ENCODE data around the gene PRMT1. TPM values are rescaled to one million over a fixed set of nuclear protein-coding genes. Genes with fewer than 3 reads are reported as not detected.

The PRMT1 gene
- total RNA-seq, 1 experiment from 2014 or later = 527 TPM

DNA sequence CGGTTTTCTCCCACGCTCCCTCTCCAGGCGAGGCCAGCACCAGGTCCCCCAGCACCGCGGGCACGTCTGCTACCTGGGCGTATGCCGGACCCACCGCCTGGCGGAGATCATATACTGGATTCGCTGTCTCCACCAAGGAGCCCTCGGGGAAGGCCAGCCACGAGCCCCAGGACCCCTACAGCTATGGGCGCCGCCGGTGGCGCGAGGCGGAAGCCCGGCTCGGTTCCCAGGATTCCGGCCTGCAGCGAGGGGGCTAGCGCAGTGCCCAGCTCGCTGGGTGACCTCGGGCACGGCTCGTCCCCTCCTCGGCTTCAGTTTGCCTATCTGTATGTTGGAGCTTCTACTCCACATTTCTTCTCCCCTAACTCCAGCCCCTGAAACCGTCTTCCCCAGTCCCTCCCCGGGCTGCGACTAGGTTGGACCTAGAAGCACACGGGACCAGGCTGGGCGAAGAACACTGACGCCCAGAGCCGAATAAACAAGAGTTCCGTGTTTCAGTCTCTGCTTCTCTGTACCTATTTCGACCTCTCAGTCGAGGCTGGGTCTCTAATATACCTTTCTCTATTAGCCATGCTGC lies 13.1 kb downstream of the PRMT1 start:
- TF ChIP-seq CREB1 (CRISPR knock-in tag; IDR thresholded peaks at IDR 0.05) = no peak
- TF ChIP-seq RELA (CRISPR knock-in tag; IDR thresholded peaks at IDR 0.05; ENCODE audit: borderline replicate concordance) = peak; percentile 7; the same call in 1 of the 2 replicates
- TF ChIP-seq KAT7 (CRISPR knock-in tag; IDR thresholded peaks at IDR 0.05; ENCODE audit: borderline replicate concordance) = 0 out of 2 replicates have a peak, but pooled peaks have one; percentile 61
- TF ChIP-seq, protein P1, sequence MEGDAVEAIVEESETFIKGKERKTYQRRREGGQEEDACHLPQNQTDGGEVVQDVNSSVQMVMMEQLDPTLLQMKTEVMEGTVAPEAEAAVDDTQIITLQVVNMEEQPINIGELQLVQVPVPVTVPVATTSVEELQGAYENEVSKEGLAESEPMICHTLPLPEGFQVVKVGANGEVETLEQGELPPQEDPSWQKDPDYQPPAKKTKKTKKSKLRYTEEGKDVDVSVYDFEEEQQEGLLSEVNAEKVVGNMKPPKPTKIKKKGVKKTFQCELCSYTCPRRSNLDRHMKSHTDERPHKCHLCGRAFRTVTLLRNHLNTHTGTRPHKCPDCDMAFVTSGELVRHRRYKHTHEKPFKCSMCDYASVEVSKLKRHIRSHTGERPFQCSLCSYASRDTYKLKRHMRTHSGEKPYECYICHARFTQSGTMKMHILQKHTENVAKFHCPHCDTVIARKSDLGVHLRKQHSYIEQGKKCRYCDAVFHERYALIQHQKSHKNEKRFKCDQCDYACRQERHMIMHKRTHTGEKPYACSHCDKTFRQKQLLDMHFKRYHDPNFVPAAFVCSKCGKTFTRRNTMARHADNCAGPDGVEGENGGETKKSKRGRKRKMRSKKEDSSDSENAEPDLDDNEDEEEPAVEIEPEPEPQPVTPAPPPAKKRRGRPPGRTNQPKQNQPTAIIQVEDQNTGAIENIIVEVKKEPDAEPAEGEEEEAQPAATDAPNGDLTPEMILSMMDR (IDR thresholded peaks at IDR 0.05) = peak; percentile 6; the same call in 1 of the 2 replicates
- TF ChIP-seq TP53 (CRISPR knock-in tag; IDR thresholded peaks at IDR 0.05) = peak; percentile 37; the same call in 1 of the 2 replicates
- H3K9me3 Mint-ChIP-seq = peaks cover 3% of the 10 kb centered on the region
- H3K36me3 Mint-ChIP-seq = peaks cover 37% of the 10 kb centered on the region
- DNase-seq (ENCODE audit: low spot score) (no peak), ATAC-seq (peak; percentile 0)
- H3K4me3 Mint-ChIP-seq = peak overlapping the region; percentile 93
- no peaks in the 10 kb centered on the region for H3K27me3 Mint-ChIP-seq (ENCODE audit: low read depth)
- H3K4me1 Mint-ChIP-seq = peaks cover 43% of the 10 kb centered on the region
- peak overlapping the region; percentile 96 for H3K27ac Mint-ChIP-seq
- ChIA-PET POLR2A (interaction anchor here (0.6 to 5.9 kb wide), 10 partner anchors 9 to 77 kb away, joined by 3 to 38 read pairs (median 4); partner anchors contain the start of genes AP2A1, PRMT1 and RRAS), CTCF (interaction anchor here (1.0 to 3.8 kb wide), 12 partner anchors 9 to 123 kb away, joined by 3 to 19 read pairs (median 6); partner anchors contain the start of genes AP2A1, FUZ, PRMT1 and SCAF1)

DNA sequence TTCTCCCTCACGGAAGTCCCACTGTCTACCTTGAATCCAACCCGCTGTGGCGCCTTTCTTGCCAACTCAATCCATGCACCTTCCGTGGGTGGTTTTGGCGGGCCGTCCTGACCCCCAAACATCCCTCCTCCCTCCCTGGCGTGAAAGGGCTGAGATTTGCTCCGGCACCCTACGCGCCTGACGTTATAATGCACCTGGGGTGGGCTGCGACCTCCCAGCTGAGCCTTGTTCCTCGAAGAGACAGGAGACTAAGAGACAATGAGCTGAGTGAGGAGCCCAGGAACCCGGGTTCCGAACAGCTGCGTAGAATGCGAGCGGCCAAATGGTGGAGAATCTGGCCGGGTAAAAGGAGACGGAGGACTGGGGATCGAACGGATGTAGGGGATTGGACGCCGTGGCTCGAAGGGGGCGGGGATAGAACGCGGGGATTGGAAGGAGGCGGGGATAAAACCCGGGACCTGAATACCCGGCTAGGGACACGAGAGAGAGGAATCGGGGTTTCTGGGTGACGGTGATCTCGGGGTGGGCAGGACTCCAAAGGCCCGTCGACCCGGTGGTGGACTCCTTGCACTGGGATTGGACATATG lies 13.7 kb downstream of the PRMT1 start, which contains the start of gene CPT1C:
Gene CPT1C (plus strand): TSS at position 461 of the 587 bp plus-strand sequence. CDS start 1,137 bp downstream, outside the sequence.
- Mint-ChIP-seq H3K4me3 (peak within 1 kb of the TSS; percentile 93), H3K9me3 (peaks cover 3% of the 10 kb centered on the region), H3K4me1 (peaks cover 37% of the 10 kb centered on the region), H3K27me3 (ENCODE audit: low read depth) (no peaks in the 10 kb centered on the region), H3K27ac (peak within 1 kb of the TSS; percentile 96), H3K36me3 (peaks cover 31% of the 10 kb centered on the region)
- CTCF ChIA-PET = interaction anchor here (1.0 to 3.8 kb wide), 12 partner anchors 10 to 115 kb away, joined by 3 to 19 read pairs (median 6); partner anchors contain the start of genes AP2A1, RRAS and SCAF1
- peak; percentile 72 for ATAC-seq
- peak; percentile 93 for DNase-seq (ENCODE audit: low spot score)
- POLR2A ChIA-PET = interaction anchor here (0.6 to 5.9 kb wide), 9 partner anchors 10 to 107 kb away, joined by 3 to 38 read pairs (median 6); partner anchors contain the start of genes PRMT1 and RRAS
- TF ChIP-seq HMGXB4 (CRISPR knock-in tag; IDR thresholded peaks at IDR 0.05) = no peak
- no peak for TF ChIP-seq ZNF425 (CRISPR knock-in tag; conservative IDR thresholded peaks at IDR 0.05)
- no peak for TF ChIP-seq HMGA2 (CRISPR knock-in tag; IDR thresholded peaks at IDR 0.05)
- no peak for TF ChIP-seq KAT7 (CRISPR knock-in tag; IDR thresholded peaks at IDR 0.05; ENCODE audit: borderline replicate concordance)
- no peak for TF ChIP-seq ATF1 (CRISPR knock-in tag; IDR thresholded peaks at IDR 0.05)
- no peak for TF ChIP-seq ZNF138 (CRISPR knock-in tag; conservative IDR thresholded peaks at IDR 0.05)
- TF ChIP-seq, protein P2, sequence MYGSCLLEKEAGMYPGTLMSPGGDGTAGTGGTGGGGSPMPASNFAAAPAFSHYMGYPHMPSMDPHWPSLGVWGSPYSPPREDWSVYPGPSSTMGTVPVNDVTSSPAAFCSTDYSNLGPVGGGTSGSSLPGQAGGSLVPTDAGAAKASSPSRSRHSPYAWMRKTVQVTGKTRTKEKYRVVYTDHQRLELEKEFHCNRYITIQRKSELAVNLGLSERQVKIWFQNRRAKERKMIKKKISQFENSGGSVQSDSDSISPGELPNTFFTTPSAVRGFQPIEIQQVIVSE (CRISPR knock-in tag; IDR thresholded peaks at IDR 0.05; ENCODE audit: borderline replicate concordance) = no peak
- no peak for TF ChIP-seq TP53 (CRISPR knock-in tag; IDR thresholded peaks at IDR 0.05)
- TF ChIP-seq, protein P3, sequence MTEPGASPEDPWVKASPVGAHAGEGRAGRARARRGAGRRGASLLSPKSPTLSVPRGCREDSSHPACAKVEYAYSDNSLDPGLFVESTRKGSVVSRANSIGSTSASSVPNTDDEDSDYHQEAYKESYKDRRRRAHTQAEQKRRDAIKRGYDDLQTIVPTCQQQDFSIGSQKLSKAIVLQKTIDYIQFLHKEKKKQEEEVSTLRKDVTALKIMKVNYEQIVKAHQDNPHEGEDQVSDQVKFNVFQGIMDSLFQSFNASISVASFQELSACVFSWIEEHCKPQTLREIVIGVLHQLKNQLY (CRISPR knock-in tag; IDR thresholded peaks at IDR 0.05) = no peak
- no peak for TF ChIP-seq ZNF219 (CRISPR knock-in tag; IDR thresholded peaks at IDR 0.05; ENCODE audit: borderline replicate concordance)
- no peak for TF ChIP-seq SOX15 (CRISPR knock-in tag; IDR thresholded peaks at IDR 0.05)
- 0 out of 2 replicates have a peak, but pooled peaks have one; percentile 50 for TF ChIP-seq JUN (CRISPR knock-in tag; IDR thresholded peaks at IDR 0.05)
- TF ChIP-seq ZMAT4 (CRISPR knock-in tag; IDR thresholded peaks at IDR 0.05) = no peak; the same call in 1 of the 2 replicates
- TF ChIP-seq ZBTB21 (CRISPR knock-in tag; IDR thresholded peaks at IDR 0.05; ENCODE audit: borderline replicate concordance) = no peak
- peak; percentile 37; the same call in 1 of the 2 replicates for TF ChIP-seq ETV6 (CRISPR knock-in tag; IDR thresholded peaks at IDR 0.05)
- TF ChIP-seq ESRRA (CRISPR knock-in tag; IDR thresholded peaks at IDR 0.05; ENCODE audit: borderline replicate concordance) = no peak
- peak; percentile 77; the same call in 1 of the 2 replicates for TF ChIP-seq PRRX2 (CRISPR knock-in tag; IDR thresholded peaks at IDR 0.05)
- TF ChIP-seq, protein P4, sequence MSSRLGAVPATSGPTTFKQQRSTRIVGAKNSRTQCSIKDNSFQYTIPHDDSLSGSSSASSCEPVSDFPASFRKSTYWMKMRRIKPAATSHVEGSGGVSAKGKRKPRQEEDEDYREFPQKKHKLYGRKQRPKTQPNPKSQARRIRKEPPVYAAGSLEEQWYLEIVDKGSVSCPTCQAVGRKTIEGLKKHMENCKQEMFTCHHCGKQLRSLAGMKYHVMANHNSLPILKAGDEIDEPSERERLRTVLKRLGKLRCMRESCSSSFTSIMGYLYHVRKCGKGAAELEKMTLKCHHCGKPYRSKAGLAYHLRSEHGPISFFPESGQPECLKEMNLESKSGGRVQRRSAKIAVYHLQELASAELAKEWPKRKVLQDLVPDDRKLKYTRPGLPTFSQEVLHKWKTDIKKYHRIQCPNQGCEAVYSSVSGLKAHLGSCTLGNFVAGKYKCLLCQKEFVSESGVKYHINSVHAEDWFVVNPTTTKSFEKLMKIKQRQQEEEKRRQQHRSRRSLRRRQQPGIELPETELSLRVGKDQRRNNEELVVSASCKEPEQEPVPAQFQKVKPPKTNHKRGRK (CRISPR knock-in tag; IDR thresholded peaks at IDR 0.05; ENCODE audit: borderline replicate concordance) = no peak
- TF ChIP-seq FOXJ3 (CRISPR knock-in tag; IDR thresholded peaks at IDR 0.05; ENCODE audit: borderline replicate concordance) = 0 out of 2 replicates have a peak, but pooled peaks have one; percentile 60

Measured in WTC11 (cell line).